Measurements from ENCODE around the gene RBMS1. TPM values are rescaled to one million over a fixed set of nuclear protein-coding genes. Genes with fewer than 3 reads are reported as not detected.
"Not testable (repeated sequence)": the region's sequence is repeated elsewhere in the genome, so short reads cannot be mapped to it uniquely, and the experiment has no call there.

Gene RBMS1
- total RNA-seq, 1 experiment from 2014 or later, result 86.6 TPM

DNA sequence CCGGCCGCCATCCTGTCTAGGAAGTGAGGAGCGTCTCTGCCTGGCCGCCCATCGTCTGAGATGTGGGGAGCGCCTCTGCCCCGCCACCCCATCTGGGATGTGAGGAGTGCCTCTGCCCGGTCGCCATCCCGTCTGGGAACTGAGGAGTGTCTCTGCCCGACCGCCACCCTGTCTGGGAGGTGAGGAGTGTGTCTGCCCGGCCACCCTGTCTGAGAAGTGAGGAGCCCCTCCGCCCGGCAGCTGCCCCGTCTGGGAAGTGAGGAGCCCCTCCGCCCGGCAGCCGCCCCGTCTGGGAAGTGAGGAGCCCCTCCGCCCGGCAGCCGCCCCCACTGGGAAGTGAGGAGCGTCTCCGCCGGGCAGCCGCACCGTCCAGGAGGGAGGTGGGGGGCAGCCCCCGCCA is 44.8 kb downstream of the RBMS1 start:
- not testable (repeated sequence) for DNase-seq; H3K9me3 ChIP-seq (replicated peaks); H3K27ac ChIP-seq; H3K27me3 ChIP-seq; H3K36me3 ChIP-seq; H3K4me3 ChIP-seq; H3K4me1 ChIP-seq

DNA sequence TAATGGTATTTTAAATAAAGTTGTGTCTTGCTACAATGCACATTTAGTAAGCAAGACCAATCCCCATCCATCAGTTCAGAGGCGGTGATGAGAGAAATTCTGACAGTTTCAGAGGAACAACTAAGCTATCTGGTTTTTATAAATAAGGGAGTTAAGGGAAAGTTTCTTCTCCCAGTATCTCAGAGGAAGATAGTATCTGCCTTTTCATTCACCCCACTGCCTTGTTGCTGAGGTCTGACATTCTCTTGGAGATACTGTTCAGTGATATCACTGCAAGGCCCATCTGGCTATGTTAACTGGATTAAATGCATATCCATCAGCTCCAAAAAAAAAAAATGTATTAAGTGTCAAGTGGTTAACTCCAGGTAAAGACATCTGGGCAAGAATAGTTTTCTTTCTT is 47.9 kb downstream of the RBMS1 start:
- Histone ChIP-seq H3K36me3 (no peaks in the 10 kb centered on the region; the same call in 1 of the 2 replicates), H3K4me3 (no peak overlapping the region), H3K4me1 (no peaks in the 10 kb centered on the region), H3K27ac (no peak overlapping the region), H3K27me3 (no peaks in the 10 kb centered on the region), H3K9me3 (replicated peaks) (0 out of 2 replicates have a peak, but pooled peaks cover 3% of the 10 kb centered on the region)
- DNase-seq, result no peak

DNA sequence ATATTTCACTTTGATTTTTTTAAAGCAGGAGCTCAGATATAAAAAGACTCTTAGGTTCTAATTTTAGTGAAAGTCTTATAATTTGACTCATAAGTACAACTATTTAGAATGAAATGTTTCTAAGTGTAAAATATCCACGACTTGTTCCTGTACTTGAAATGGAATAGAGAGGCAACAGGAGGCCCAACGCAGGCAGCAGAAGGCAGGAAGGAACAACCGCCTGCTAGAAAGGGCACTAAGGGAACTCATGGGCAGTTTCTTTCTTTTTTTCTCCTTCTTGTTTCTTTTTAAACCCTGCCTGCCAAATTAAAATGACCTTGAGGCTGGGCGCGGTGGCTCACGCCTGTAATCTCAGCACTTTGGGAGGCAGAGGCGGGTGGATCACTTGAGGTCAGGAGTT is 51.0 kb downstream of the RBMS1 start:
- Histone ChIP-seq H3K36me3 (no peaks in the 10 kb centered on the region; the same call in 1 of the 2 replicates), H3K9me3 (replicated peaks) (0 out of 2 replicates have a peak, but pooled peaks cover 3% of the 10 kb centered on the region), H3K27ac (no peak overlapping the region), H3K4me1 (no peaks in the 10 kb centered on the region), H3K27me3 (no peaks in the 10 kb centered on the region), H3K4me3 (no peak overlapping the region)
- no peak for DNase-seq

DNA sequence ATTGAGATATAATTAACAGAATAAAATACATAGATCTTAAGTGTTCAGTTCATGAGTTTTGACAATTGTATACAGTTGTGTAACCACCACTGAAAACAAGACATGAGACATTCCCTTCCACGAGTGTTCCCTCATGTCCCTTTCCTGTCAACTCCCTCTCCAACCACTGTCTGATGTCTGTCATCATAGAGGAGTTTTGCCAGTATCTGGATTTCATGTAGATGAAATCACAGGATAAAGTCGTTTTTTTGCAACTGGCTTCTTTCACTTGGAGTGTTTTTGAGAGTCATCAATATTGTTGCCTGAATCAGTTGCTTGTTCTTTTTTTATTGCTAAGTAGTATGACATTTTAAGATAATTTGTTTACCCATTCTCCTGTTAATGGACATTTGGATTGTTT is 52.7 kb downstream of the RBMS1 start:
- Histone ChIP-seq H3K36me3 (no peaks in the 10 kb centered on the region; the same call in 1 of the 2 replicates), H3K4me1 (no peaks in the 10 kb centered on the region), H3K27me3 (no peaks in the 10 kb centered on the region), H3K9me3 (replicated peaks) (0 out of 2 replicates have a peak, but pooled peaks cover 3% of the 10 kb centered on the region), H3K27ac (no peak overlapping the region), H3K4me3 (no peak overlapping the region)
- DNase-seq, result no peak

DNA sequence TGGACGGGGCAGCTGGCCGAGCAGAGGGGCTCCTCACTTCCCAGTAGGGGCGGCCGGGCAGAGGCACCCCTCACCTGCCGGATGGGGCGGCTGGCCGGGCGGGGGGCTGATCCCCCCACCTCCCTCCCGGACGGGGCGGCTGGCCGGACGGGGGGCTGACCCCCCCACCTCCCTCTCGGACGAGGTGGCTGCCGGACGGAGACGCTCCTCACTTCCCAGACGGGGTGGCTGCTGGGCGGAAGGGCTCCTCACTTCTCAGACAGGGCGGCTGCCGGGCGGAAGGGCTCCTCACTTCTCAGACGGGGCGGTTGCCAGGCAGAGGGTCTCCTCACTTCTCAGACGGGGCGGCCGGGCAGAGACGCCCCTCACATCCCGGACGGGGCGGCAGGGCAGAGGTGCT is 54.6 kb downstream of the RBMS1 start:
- not testable (repeated sequence) for H3K4me1 ChIP-seq; H3K36me3 ChIP-seq; DNase-seq; H3K27me3 ChIP-seq; H3K4me3 ChIP-seq; H3K27ac ChIP-seq; H3K9me3 ChIP-seq (replicated peaks)

DNA sequence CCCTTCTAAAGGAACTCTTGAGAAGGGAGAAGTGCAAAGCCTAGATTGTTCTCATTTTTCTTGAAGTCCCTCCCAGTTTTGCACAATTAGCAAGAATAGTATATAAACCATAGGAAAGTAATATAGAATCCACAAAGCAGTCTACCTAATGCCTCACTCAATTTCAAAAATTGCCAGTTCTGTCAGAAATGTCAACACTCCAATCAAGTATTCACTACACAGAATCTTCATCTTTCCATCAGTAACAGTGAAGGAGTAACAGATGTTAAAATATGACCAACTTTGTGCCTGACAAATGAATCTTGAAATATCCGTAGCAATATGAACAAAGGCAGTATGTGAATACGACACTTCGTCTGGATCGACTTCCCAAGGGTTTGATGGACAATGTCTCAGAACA is 56.3 kb downstream of the RBMS1 start:
- DNase-seq, result no peak
- Histone ChIP-seq H3K4me3 (no peak overlapping the region), H3K27ac (no peak overlapping the region), H3K36me3 (no peaks in the 10 kb centered on the region), H3K9me3 (replicated peaks) (no peaks in the 10 kb centered on the region), H3K4me1 (peaks cover 17% of the 10 kb centered on the region), H3K27me3 (no peaks in the 10 kb centered on the region)

DNA sequence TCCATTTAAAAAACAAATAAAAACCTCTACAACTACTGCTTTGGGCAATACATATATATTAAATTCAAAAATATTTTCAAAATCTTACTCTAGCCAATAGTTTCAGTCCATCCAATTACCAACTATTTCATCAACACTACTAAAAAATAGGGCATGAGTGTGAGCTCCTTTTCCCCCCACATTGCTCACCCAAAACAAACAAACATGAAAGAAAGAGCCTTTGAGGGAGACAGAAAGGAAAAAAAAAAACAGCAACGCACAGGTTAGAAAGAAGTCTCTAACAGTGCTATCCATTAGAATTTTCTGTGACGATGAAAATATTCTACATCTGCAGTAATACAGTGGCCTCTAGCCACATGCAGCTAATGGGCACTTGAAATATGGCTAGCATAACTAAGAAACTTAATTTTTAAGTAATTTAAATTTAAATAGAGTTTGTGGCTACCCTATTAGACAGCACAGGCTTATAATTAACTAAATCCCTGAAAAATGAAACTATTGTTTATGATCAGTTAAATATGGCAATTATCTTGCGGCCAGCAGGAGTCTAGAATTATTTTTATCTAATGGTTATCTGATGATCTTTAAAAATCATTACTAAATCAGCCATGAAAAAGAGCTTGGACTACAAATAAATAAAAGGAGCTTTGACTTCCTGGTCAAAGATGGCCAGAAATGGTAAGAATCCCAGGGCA is 59.2 kb downstream of the RBMS1 start:
- Histone ChIP-seq H3K9me3 (replicated peaks) (no peaks in the 10 kb centered on the region), H3K36me3 (no peaks in the 10 kb centered on the region), H3K27ac (peak overlapping the region; percentile 40), H3K4me1 (peaks cover 17% of the 10 kb centered on the region), H3K27me3 (no peaks in the 10 kb centered on the region), H3K4me3 (no peak overlapping the region)
- DNase-seq, result peak in 1 of 2 experiments; percentile 18

DNA sequence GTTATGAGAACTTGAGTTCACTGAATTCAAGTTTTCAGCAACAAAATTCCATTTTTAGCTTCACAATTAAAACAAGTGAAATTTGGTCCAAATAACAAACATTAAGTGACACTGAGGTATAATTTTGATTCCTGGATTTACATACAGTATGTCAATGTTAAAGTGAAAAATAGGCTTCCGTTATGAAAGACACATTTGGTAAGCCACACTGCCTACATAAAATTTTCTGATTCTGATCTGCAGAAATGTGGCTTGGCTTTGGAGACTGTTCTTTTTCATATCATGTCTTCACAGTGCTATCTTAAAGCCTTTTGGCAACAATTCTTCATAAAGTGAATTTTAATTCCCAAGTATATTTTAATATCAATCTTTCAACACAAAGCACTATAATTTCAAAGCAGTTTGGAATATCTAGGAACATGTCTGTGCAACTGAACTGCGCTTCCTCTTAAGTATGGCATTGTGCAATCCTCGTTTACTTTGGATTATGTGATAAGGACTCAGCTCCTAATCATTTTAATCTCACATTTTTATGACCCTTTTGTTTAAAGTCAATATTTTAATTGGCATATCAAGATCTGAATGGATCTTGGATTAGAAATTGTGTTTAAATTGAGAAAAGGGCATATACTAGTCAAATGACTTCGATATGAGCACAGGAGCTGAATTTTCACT is 60.0 kb downstream of the RBMS1 start:
- no peaks in the 10 kb centered on the region for H3K9me3 ChIP-seq (replicated peaks)
- H3K4me3 ChIP-seq, result no peak overlapping the region
- no peaks in the 10 kb centered on the region for H3K27me3 ChIP-seq
- DNase-seq, result no peak
- peak overlapping the region; percentile 40; the same call in 1 of the 2 replicates for H3K27ac ChIP-seq
- H3K36me3 ChIP-seq, result no peaks in the 10 kb centered on the region
- peaks cover 20% of the 10 kb centered on the region for H3K4me1 ChIP-seq

DNA sequence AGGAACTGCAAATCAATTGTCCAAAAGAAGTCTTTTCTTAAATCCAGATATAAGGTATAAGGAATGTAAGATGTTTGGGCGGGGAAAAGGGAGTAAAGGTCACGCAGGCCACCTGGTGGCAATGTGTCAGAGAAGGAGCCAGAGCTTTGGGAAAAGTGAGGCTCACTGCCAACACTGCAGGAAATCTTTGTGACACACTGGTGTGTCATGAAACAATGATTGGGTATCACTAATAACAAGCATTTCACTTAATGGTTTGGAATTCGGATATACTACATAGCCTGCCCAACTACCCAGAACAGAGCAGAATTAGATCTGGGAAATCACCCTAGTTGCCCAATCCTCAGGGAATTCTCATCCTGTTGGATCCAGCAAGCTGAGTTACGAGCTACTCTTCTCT is 61.0 kb downstream of the RBMS1 start:
- no peaks in the 10 kb centered on the region for H3K36me3 ChIP-seq
- no peak overlapping the region for H3K27ac ChIP-seq
- H3K4me1 ChIP-seq, result peaks cover 23% of the 10 kb centered on the region
- no peak for DNase-seq
- H3K27me3 ChIP-seq, result no peaks in the 10 kb centered on the region
- H3K9me3 ChIP-seq (replicated peaks), result no peaks in the 10 kb centered on the region
- no peak overlapping the region for H3K4me3 ChIP-seq

DNA sequence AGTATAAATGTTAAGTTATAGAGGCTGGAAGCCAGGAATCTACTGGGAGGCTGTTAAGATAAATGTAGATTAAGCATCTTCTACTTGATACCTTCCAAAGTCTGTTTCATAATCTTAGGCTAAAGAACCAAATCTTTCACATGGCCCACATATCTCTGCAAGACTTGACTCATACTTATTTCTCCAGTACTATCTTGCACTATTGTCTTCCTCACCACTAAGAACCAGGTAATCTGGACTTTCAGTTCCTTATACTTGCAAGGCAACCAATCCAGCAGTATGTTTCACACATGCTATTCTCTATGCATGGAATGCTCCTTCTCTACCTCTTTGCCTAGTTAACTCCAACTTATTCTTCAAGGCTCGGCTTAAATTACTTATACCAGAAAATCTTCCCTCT is 62.2 kb downstream of the RBMS1 start:
- Histone ChIP-seq H3K9me3 (replicated peaks) (no peaks in the 10 kb centered on the region), H3K4me1 (peaks cover 31% of the 10 kb centered on the region), H3K4me3 (no peak overlapping the region), H3K27ac (no peak overlapping the region), H3K27me3 (no peaks in the 10 kb centered on the region), H3K36me3 (no peaks in the 10 kb centered on the region)
- no peak for DNase-seq

DNA sequence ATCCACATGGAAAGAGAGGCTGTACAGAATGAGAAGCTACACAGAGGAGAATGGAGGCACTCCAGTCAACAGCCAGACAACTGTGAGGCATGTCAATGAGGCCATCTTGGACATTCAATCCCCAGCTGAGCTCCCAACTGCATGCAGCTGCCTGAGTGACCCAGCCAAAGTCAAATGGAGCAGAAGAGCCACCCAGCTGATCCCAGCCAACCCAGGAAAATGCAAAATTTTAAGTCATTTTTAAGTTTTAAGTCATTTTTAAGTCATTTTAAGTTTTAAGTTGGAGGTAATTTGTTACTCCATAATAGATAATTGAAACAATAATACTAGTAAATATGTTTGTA is 63.6 kb downstream of the RBMS1 start:
- no peak overlapping the region for H3K4me3 ChIP-seq
- peaks cover 31% of the 10 kb centered on the region for H3K4me1 ChIP-seq
- H3K36me3 ChIP-seq, result no peaks in the 10 kb centered on the region
- H3K9me3 ChIP-seq (replicated peaks), result no peaks in the 10 kb centered on the region
- H3K27me3 ChIP-seq, result no peaks in the 10 kb centered on the region
- no peak for DNase-seq
- H3K27ac ChIP-seq, result no peak overlapping the region

DNA sequence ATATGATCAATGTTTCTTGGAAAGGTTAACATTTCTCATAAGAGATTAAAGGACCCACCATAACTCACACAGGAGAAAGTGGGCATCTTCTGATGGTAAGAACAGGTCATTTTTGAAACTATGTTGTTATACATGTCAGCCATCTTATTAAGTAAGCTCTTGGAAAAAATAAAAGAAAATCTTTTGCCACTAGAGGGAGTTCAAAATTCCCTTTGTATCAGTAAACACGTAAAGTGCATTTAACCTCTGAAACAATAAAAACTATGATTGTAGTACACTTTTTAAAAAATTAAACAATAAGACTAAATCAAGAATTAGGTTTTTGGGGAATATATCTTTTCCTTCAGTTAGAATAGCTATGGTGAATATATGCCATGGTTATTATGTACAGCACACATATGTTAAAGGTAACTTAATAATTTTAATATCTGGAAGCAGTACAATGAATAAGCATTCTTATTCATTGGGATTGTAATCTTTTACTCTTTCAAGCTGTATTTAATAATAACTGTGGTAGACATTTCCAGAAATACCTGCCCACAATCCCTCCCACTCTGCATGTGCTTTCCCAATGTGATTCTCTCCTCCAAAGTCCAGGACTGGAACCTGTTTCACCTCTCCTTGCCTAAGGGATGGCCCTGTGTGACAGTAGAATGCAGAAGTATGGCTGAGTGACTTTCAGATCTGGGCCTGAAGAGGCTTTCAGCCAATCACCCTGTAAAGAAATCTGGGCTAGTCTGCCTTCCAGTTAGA is 64.2 kb downstream of the RBMS1 start:
- no peaks in the 10 kb centered on the region for H3K27me3 ChIP-seq
- H3K27ac ChIP-seq, result peak overlapping the region; percentile 85; the same call in 1 of the 2 replicates
- H3K36me3 ChIP-seq, result no peaks in the 10 kb centered on the region
- H3K4me1 ChIP-seq, result peaks cover 25% of the 10 kb centered on the region
- no peak overlapping the region for H3K4me3 ChIP-seq
- no peaks in the 10 kb centered on the region for H3K9me3 ChIP-seq (replicated peaks)
- DNase-seq, result peak in 1 of 2 experiments; percentile 64

DNA sequence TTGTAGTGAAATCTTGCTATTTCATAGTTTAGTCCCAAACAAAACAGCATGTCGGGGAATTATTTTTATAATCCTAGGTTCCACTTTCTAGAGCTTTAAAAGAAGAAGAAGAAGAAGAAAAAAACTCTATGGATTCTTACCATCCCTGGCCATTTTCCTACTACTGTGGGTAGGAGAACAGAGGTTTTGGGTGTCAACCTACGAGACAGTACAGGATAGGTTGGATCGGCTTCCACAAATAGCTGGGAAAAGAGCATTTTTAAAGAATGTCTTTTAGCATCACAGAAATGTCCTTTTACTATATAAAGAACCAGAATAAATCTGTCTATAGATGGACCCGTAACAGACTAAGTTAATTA is 65.2 kb downstream of the RBMS1 start:
- H3K4me3 ChIP-seq, result peak overlapping the region; percentile 26
- peaks cover 15% of the 10 kb centered on the region for H3K4me1 ChIP-seq
- H3K9me3 ChIP-seq (replicated peaks), result no peaks in the 10 kb centered on the region
- H3K27me3 ChIP-seq, result no peaks in the 10 kb centered on the region
- H3K36me3 ChIP-seq, result no peaks in the 10 kb centered on the region
- peak overlapping the region; percentile 85 for H3K27ac ChIP-seq
- peak in 1 of 2 experiments; percentile 61 for DNase-seq

DNA sequence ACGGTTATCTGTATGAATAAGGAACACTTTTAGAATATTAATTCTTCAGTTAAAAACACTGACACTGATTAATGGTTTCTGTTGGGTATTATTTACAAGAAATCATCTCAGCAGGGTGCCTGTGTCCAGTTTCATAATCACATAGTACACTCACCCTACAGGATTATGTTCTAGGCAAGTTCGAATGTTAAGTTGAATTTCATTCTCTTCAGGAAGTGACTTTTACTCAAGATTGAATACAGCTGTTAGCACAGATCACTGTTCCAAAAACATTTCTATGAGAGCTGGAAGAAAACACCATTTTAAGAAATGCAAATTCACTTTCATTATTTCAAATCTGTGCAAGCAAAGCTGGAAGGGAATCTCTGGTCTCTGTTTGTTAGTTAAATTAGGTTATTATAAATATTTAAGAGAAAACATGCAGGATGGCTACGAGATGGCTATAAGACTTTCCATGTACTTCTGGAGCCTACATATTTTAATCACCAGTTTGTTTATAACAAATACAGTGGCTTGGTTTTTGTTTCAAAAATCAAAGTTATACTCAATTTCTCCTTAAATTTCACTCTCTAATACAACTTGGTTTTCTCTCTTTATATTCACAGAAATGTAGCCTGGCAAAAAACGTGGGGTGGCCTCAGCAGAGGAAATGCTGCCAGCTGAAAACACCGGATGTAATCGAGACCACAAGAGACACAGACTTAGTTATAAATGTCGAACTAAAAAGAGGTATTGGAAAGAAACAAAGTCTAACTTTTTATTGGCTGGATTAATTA is 65.8 kb downstream of the RBMS1 start:
- Histone ChIP-seq H3K9me3 (replicated peaks) (no peaks in the 10 kb centered on the region), H3K4me3 (peak overlapping the region; percentile 26), H3K27me3 (no peaks in the 10 kb centered on the region), H3K36me3 (no peaks in the 10 kb centered on the region), H3K27ac (peak overlapping the region; percentile 85), H3K4me1 (peaks cover 14% of the 10 kb centered on the region)
- peak; percentile 38 to 76 for DNase-seq

DNA sequence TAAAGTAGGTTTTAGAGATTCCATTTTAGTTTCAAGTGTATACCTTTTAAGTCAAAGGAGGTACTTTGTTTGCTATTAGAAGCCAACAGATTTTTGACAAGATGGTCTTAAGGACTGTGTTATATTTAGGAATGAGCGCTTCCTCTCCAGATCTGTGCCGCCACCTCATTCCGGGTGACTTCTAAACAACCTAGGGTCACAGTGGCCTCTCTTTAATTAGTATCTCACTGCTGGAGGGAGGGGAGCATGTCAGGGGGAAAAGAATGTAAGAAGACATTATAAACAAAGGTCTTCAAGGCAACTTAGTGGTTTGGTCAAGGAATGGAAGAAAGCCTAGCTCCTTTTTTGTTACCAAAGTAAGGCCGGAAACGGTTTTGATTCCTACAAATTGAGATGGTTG is 67.0 kb downstream of the RBMS1 start:
- DNase-seq, result no peak
- H3K27ac ChIP-seq, result no peak overlapping the region

More for the DNA sequence above, 67.0 kb downstream of the RBMS1 start:
- H3K9me3 ChIP-seq (replicated peaks), result no peaks in the 10 kb centered on the region
- no peaks in the 10 kb centered on the region for H3K27me3 ChIP-seq
- no peak overlapping the region for H3K4me3 ChIP-seq
- H3K36me3 ChIP-seq, result no peaks in the 10 kb centered on the region
- peaks cover 14% of the 10 kb centered on the region for H3K4me1 ChIP-seq
